Measurements from ENCODE around the gene TMEM245. TPM values are rescaled to one million over a fixed set of nuclear protein-coding genes. Genes with fewer than 3 reads are reported as not detected.

Gene TMEM245
- total RNA-seq, 1 donor from 2014 or later: 57.1 TPM

- no peak for TF ChIP-seq CTCF (conservative IDR thresholded peaks at IDR 0.05; ENCODE audit: low read depth, low read length)
- no peak overlapping the region for H3K4me3 ChIP-seq (ENCODE audit: low read depth, low read length)
- no peak for DNase-seq (ENCODE audit: low read depth)
These were observed 105.0 kb downstream of the TMEM245 start for GRCh38 chr9:109014608-109015280.

GRCh38 chr9:109013679-109014607 lies 105.8 kb downstream of the TMEM245 start:
- no peak for DNase-seq (ENCODE audit: low read depth)
- peak overlapping the region; percentile 57 for H3K4me3 ChIP-seq (ENCODE audit: low read depth, low read length)
- no peak for TF ChIP-seq CTCF (conservative IDR thresholded peaks at IDR 0.05; ENCODE audit: low read depth, low read length)

GRCh38 chr9:109012876-109013678 lies 106.7 kb downstream of the TMEM245 start, which contains the start of gene CTNNAL1:
TSS of gene CTNNAL1 (minus strand) at chr9:109013499. CDS start at chr9:109013442, 57 bp downstream.
- TF ChIP-seq CTCF (conservative IDR thresholded peaks at IDR 0.05; ENCODE audit: low read depth, low read length): no peak
- peak within 1 kb of the TSS; percentile 82 for H3K4me3 ChIP-seq (ENCODE audit: low read depth, low read length)
- no peak for DNase-seq (ENCODE audit: low read depth)

DNA sequence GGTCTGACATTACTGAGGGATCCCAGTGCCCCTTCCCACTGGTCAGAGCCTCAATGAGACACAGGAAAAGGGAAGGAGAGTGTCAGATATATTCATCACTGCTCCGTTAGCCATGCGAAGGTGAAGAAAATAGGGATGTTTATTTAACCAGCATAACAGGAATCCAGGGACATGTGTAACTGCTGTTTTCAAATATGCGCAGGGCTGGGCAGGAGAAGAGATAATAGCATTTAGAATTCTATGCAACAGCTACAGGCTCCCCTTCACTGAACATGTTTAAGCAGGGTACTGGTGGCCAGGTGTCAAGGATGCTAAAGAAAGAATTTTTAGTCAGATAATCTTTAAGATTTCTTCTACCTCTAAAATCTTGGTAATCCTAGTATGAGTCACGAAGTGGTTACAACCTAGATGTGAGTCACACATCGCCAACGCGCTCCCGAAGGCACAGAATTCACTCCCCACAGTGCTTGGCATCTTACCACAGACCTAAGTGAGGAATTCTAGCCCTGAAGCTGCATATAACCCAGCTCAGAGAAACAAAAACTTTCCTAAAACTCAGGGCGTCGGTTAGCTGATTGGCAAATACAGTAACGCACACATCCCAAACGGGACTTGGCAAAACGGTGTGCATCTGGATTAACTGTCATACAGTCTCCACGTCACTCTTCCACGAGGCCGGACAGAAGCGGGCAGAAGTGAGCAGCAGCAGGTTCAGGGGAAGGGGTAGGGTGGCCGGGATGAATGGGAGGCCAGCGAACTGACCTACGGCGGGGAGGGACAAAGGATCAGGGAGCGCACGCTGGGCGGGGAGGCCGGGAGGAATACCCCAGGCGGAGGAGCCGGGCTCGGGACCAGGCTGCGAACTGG lies 107.5 kb downstream of the TMEM245 start:
- TF ChIP-seq CTCF (conservative IDR thresholded peaks at IDR 0.05; ENCODE audit: low read depth, low read length): no peak
- peak; percentile 95 for DNase-seq (ENCODE audit: low read depth)
- peak overlapping the region; percentile 82 for H3K4me3 ChIP-seq (ENCODE audit: low read depth, low read length)

GRCh38 chr9:109011231-109011671 lies 108.5 kb downstream of the TMEM245 start:
- no peak for DNase-seq (ENCODE audit: low read depth)
- peak overlapping the region; percentile 82 for H3K4me3 ChIP-seq (ENCODE audit: low read depth, low read length)
- TF ChIP-seq CTCF (conservative IDR thresholded peaks at IDR 0.05; ENCODE audit: low read depth, low read length): no peak

DNA sequence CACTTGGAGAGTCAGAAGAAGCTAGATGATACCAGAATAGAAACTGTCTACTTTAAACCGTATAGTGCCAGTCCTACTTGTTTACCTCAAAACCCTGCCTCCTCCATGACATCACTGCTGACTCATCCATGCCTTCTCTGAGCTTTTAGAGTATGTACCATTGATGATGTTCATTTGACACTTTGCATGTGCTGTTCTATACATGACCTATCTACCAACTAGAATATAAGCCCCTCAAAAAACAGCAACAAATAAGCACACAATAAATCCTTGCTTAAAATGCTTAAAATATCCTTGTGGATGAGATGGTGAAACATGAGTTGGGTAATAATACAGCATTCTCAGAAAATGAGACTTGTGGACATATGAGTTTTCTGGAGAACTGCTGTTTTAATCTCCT lies 109.0 kb downstream of the TMEM245 start:
- H3K4me3 ChIP-seq (ENCODE audit: low read depth, low read length): peak overlapping the region; percentile 82
- TF ChIP-seq CTCF (conservative IDR thresholded peaks at IDR 0.05; ENCODE audit: low read depth, low read length): no peak
- DNase-seq (ENCODE audit: low read depth): no peak
